IPS DF 6.9 (cell line): Measurements from ENCODE around the gene INSC.

Source experiments
- DNase-seq: peaks from one replicate; pipeline ENCODE4 v3.0.0-alpha.2; 2013; ENCODE audit warnings: low read depth, low spot score
- H3K27ac ChIP-seq: one replicate; pipeline ENCODE4 v1.5.1; 2013; ENCODE audit warnings: low read length, control low read depth
- H3K27me3 ChIP-seq: 2 replicates; pipeline ENCODE4 v1.6.1; 2013; ENCODE audit warnings: mild to moderate bottlenecking, low read length; ENCODE audit not compliant: control insufficient read depth, insufficient read depth
- H3K36me3 ChIP-seq: 2 replicates; pipeline ENCODE4 v1.6.1; 2013; ENCODE audit warnings: low read length; ENCODE audit not compliant: control insufficient read depth, insufficient read depth
- H3K4me1 ChIP-seq: 2 replicates; pipeline ENCODE4 v1.6.1; 2013; ENCODE audit warnings: low read length; ENCODE audit not compliant: control insufficient read depth, insufficient read depth
- H3K4me3 ChIP-seq: 2 replicates; pipeline ENCODE4 v1.5.1; 2013; ENCODE audit warnings: mild to moderate bottlenecking, low read length
- H3K9me3 ChIP-seq: 2 replicates; pipeline ENCODE4 v1.6.1; 2013; ENCODE audit warnings: low read length, inconsistent platforms; ENCODE audit not compliant: control insufficient read depth, insufficient read depth
- WGBS: extraction: QIAGEN DNeasy Blood & Tissue Kit; methylation state at CpG from one replicate; pipeline ENCODE4 v1.1.7; 2013; ENCODE audit warnings: mixed read lengths, missing lambda C conversion rate; ENCODE audit not compliant: insufficient read length, insufficient coverage; 5-methylcytosine and 5-hydroxymethylcytosine counted together

Gene INSC

GRCh38 chr11:15145615-15146014 is 30.9 kb downstream of the INSC start:
- no CpG with 5 or more reads among the region's 1 CpG for WGBS
- Histone ChIP-seq H3K36me3 (no peaks in the 10 kb centered on the region), H3K4me1 (peaks cover 6% of the 10 kb centered on the region; the same call in 1 of the 2 replicates), H3K9me3 (no peaks in the 10 kb centered on the region), H3K27me3 (no peaks in the 10 kb centered on the region), H3K27ac (no peak overlapping the region), H3K4me3 (no peak overlapping the region)
- DNase-seq: no peak

GRCh38 chr11:15146271-15147003 is 31.7 kb downstream of the INSC start:
- DNase-seq: no peak

GRCh38 chr11:15148169-15148568 is 33.4 kb downstream of the INSC start:
- no peak for DNase-seq
- H3K9me3 ChIP-seq: no peaks in the 10 kb centered on the region
- no peak overlapping the region for H3K4me3 ChIP-seq
- no peaks in the 10 kb centered on the region for H3K36me3 ChIP-seq
- WGBS: no CpG with 5 or more reads among the region's 4 CpGs
- H3K4me1 ChIP-seq: 0 out of 2 replicates have a peak, but pooled peaks cover 1% of the 10 kb centered on the region
- no peak overlapping the region for H3K27ac ChIP-seq
- H3K27me3 ChIP-seq: no peaks in the 10 kb centered on the region

More at GRCh38 chr11:15146271-15147003, 31.7 kb downstream of the INSC start:
- Histone ChIP-seq H3K36me3 (no peaks in the 10 kb centered on the region), H3K27me3 (no peaks in the 10 kb centered on the region), H3K4me3 (no peak overlapping the region), H3K9me3 (no peaks in the 10 kb centered on the region), H3K27ac (no peak overlapping the region), H3K4me1 (peaks cover 6% of the 10 kb centered on the region; the same call in 1 of the 2 replicates)
- WGBS: no CpG with 5 or more reads among the region's 3 CpGs

GRCh38 chr11:15149050-15149449 is 34.3 kb downstream of the INSC start:
- WGBS: no CpG with 5 or more reads among the region's 10 CpGs
- no peak overlapping the region for H3K27ac ChIP-seq
- no peaks in the 10 kb centered on the region for H3K4me1 ChIP-seq
- no peaks in the 10 kb centered on the region for H3K36me3 ChIP-seq
- DNase-seq: no peak
- no peaks in the 10 kb centered on the region for H3K27me3 ChIP-seq
- H3K9me3 ChIP-seq: no peaks in the 10 kb centered on the region
- no peak overlapping the region for H3K4me3 ChIP-seq

- Histone ChIP-seq H3K4me3 (no peak overlapping the region), H3K9me3 (no peaks in the 10 kb centered on the region), H3K36me3 (no peaks in the 10 kb centered on the region), H3K27me3 (no peaks in the 10 kb centered on the region), H3K27ac (no peak overlapping the region), H3K4me1 (no peaks in the 10 kb centered on the region)
- WGBS: no CpG with 5 or more reads among the region's 1 CpG
- DNase-seq: no peak
Observed at GRCh38 chr11:15150507-15150906, 35.8 kb downstream of the INSC start.

- H3K4me3 ChIP-seq: no peak overlapping the region
- no peak overlapping the region for H3K27ac ChIP-seq
- DNase-seq: no peak
- no peaks in the 10 kb centered on the region for H3K36me3 ChIP-seq
- H3K9me3 ChIP-seq: no peaks in the 10 kb centered on the region
- no peaks in the 10 kb centered on the region for H3K27me3 ChIP-seq
- no peaks in the 10 kb centered on the region for H3K4me1 ChIP-seq
Observed at GRCh38 chr11:15153231-15153630, 38.5 kb downstream of the INSC start.

GRCh38 chr11:15157181-15157580 is 42.5 kb downstream of the INSC start:
- H3K36me3 ChIP-seq: no peaks in the 10 kb centered on the region
- H3K4me1 ChIP-seq: no peaks in the 10 kb centered on the region
- no peaks in the 10 kb centered on the region for H3K27me3 ChIP-seq
- DNase-seq: no peak
- no peak overlapping the region for H3K27ac ChIP-seq
- H3K9me3 ChIP-seq: no peaks in the 10 kb centered on the region
- no CpG with 5 or more reads among the region's 3 CpGs for WGBS
- no peak overlapping the region for H3K4me3 ChIP-seq

GRCh38 chr11:15157606-15158137 is 42.9 kb downstream of the INSC start:
- no CpG with 5 or more reads among the region's 6 CpGs for WGBS
- DNase-seq: no peak
- Histone ChIP-seq H3K27me3 (no peaks in the 10 kb centered on the region), H3K9me3 (no peaks in the 10 kb centered on the region), H3K36me3 (no peaks in the 10 kb centered on the region), H3K27ac (no peak overlapping the region), H3K4me1 (no peaks in the 10 kb centered on the region), H3K4me3 (no peak overlapping the region)

GRCh38 chr11:15158351-15159015 is 43.8 kb downstream of the INSC start:
- H3K27ac ChIP-seq: no peak overlapping the region
- no peak for DNase-seq
- WGBS: no CpG with 5 or more reads among the region's 3 CpGs
- no peaks in the 10 kb centered on the region for H3K36me3 ChIP-seq
- no peaks in the 10 kb centered on the region for H3K27me3 ChIP-seq
- H3K9me3 ChIP-seq: no peaks in the 10 kb centered on the region
- no peaks in the 10 kb centered on the region for H3K4me1 ChIP-seq
- no peak overlapping the region for H3K4me3 ChIP-seq

- Histone ChIP-seq H3K36me3 (no peaks in the 10 kb centered on the region), H3K9me3 (no peaks in the 10 kb centered on the region), H3K27ac (no peak overlapping the region), H3K4me3 (no peak overlapping the region), H3K27me3 (no peaks in the 10 kb centered on the region), H3K4me1 (no peaks in the 10 kb centered on the region)
- DNase-seq: peak; percentile 33
- no CpG with 5 or more reads among the region's 2 CpGs for WGBS
Observed at GRCh38 chr11:15159085-15159484, 44.4 kb downstream of the INSC start.
